A549 (cell line): ENCODE measurements around the gene FOXP1.

Experiments used
- CTCF ChIP-seq: fragments of >200 bp; sonication (Bioruptor Twin); formaldehyde crosslinking; IDR thresholded peaks from 3 replicates; pipeline ENCODE4 v1.5.1; 2016
- PHF8 ChIP-seq: fragments of 200-600 bp; sonication (generic); IDR thresholded peaks from 2 replicates; pipeline ENCODE4 v1.6.1; 2016; ENCODE audit warnings: low read depth, mild to moderate bottlenecking, antibody characterized with exemption, moderate library complexity, borderline replicate concordance
- POLR2A ChIP-seq: IDR thresholded peaks from 2 replicates; pipeline ENCODE4 v1.6.1; 2012; ENCODE audit warnings: mild to moderate bottlenecking, low read length

GRCh38 chr3:71133865-71134264 is 449.7 kb downstream of the FOXP1 start:
- TF ChIP-seq CTCF = no peak
- TF ChIP-seq POLR2A = no peak
- TF ChIP-seq PHF8 = no peak
